ENCODE data around the gene ZFHX3. TPM values are rescaled to one million over a fixed set of nuclear protein-coding genes. Genes with fewer than 3 reads are reported as not detected.

ZFHX3 gene
- total and polyA plus RNA-seq, 2 of the 8 experiments (the other 6 are each of a cell fraction or from before 2014, with no cell fraction given): 0.08 to 0.99 TPM

DNA sequence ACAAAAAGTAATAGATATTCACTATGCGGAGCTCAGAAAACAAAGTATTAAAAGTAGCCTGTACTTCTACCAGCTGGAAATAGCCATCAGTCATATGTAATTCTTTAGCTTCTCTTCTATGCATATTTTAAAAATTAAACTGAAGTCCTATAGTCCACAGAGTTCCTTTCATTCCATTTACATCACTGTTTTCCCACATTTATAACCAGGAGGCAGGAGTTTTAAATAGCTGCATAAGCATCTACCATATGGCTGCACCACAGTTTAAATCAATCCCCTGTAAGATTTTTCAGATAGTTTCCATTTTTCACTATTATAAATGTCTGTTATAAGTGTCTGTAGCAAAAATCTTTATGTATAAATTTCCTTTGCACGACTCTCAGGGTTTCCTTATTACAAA lies 45.1 kb downstream of the ZFHX3 start:
- no peak overlapping the region for H2BK12ac ChIP-seq (ENCODE audit: low read depth, low read length)
- H3K36me3 ChIP-seq (ENCODE audit: control insufficient read depth in 2 of 4, insufficient read depth in 4 of 4, low read length in 3 of 4): no peaks in the 10 kb centered on the region; a peak in 1 of 8 replicates
- H3K56ac ChIP-seq (replicated peaks; ENCODE audit: insufficient read length, low read depth, low read length): no peak overlapping the region
- H3K79me2 ChIP-seq (ENCODE audit: control insufficient read depth in 1 of 2, insufficient read depth in 2 of 2, low read length in 2 of 2): no peaks in the 10 kb centered on the region
- peaks cover 0 to 3% (median 0%) of the 10 kb centered on the region in 4 experiments; a peak in 1 of 7 replicates for H3K4me1 ChIP-seq (replicated peaks in 1 of 4; ENCODE audit: control insufficient read depth in 3 of 4, insufficient read depth in 4 of 4, low read length in 3 of 4)
- H3K27ac ChIP-seq (ENCODE audit: low read depth, low read length): no peak overlapping the region
- no peak overlapping the region for H2AFZ ChIP-seq (ENCODE audit: low read length)
- H3K4ac ChIP-seq (replicated peaks; ENCODE audit: insufficient read length, low read depth, low read length): no peak overlapping the region
- DNase-seq (ENCODE audit: low read depth in 1 of 2, low spot score in 2 of 2): no peak
- H3K4me3 ChIP-seq (ENCODE audit: extremely low read depth in 1 of 4, insufficient read depth in 2 of 4, low read depth in 3 of 4, low read length in 4 of 4): no peak overlapping the region
- no peak overlapping the region for H4K91ac ChIP-seq (replicated peaks; ENCODE audit: insufficient read length, low read length)
- no peak overlapping the region for H2AK5ac ChIP-seq (ENCODE audit: low read depth, low read length)
- no peaks in the 10 kb centered on the region for H4K20me1 ChIP-seq (replicated peaks in 1 of 2; ENCODE audit: control insufficient read depth in 1 of 2, insufficient read depth in 2 of 2, low read length in 2 of 2)
- ChIA-PET CTCF (ENCODE audit: partially characterized antibody) (interaction anchor here (0.6 to 2.2 kb wide), 6 partner anchors 8 to 331 kb away, joined by 3 to 26 read pairs (median 3); no protein-coding TSS in a partner anchor), POLR2A (ENCODE audit: partially characterized antibody) (no interaction called here)
- no peak overlapping the region for H2BK120ac ChIP-seq (replicated peaks; ENCODE audit: low read depth, low read length)
- H3K23me2 ChIP-seq (ENCODE audit: low read depth, low read length): 0 out of 2 replicates have a peak, but pooled peaks cover 1% of the 10 kb centered on the region
- H3K9me3 ChIP-seq (ENCODE audit: insufficient read depth in 2 of 2, low read depth in 1 of 2, low read length in 1 of 2): peaks cover 0 to 3% of the 10 kb centered on the region in 2 experiments; a peak in 2 of 4 replicates
- no peak overlapping the region for H3K14ac ChIP-seq (ENCODE audit: insufficient read length)
- TF ChIP-seq BRCA1 (IDR thresholded peaks at IDR 0.05; ENCODE audit: low read depth, low read length): no peak
- TF ChIP-seq CHD2 (IDR thresholded peaks at IDR 0.05; ENCODE audit: low read length): no peak
- no peak overlapping the region for H2BK20ac ChIP-seq (ENCODE audit: low read length)
- no peaks in the 10 kb centered on the region; the same call in 1 of the 2 replicates for H3K79me1 ChIP-seq (ENCODE audit: low read depth, low read length)
- no peak overlapping the region for H3K4me2 ChIP-seq (ENCODE audit: insufficient read depth in 1 of 2, low read depth in 2 of 2, low read length in 2 of 2)
- H4K5ac ChIP-seq (ENCODE audit: insufficient read length, low read depth, low read length): no peak overlapping the region
- H2BK15ac ChIP-seq (ENCODE audit: low read length): no peak overlapping the region
- 87% methylated on average over 2 of the region's 2 CpGs; no CpG with 5 or more reads in 1 of the 2 experiments for WGBS, 2 experiments (ENCODE audit: extremely low coverage in 1 of 2, insufficient coverage in 1 of 2, insufficient read length in 1 of 2, insufficient replicate concordance in 2 of 2, low coverage in 1 of 2, low lambda C conversion rate in 2 of 2, missing lambda C conversion rate in 1 of 2)
- H3K9ac ChIP-seq (replicated peaks in 1 of 4; ENCODE audit: extremely low read depth in 1 of 4, low read depth in 3 of 4, low read length in 3 of 4): no peak overlapping the region
- no peak overlapping the region for H2BK5ac ChIP-seq (ENCODE audit: low read depth, low read length)
- H3K18ac ChIP-seq (ENCODE audit: extremely low read depth, low read length): no peak overlapping the region
- H3K23ac ChIP-seq (ENCODE audit: insufficient read length): no peak overlapping the region
- no peak for FAIRE-seq
- no peaks in the 10 kb centered on the region for H3K27me3 ChIP-seq (replicated peaks in 1 of 4; ENCODE audit: control insufficient read depth in 3 of 4, extremely low read depth in 1 of 4, insufficient read depth in 3 of 4, low read length in 3 of 4)
- no peak overlapping the region for H4K8ac ChIP-seq (ENCODE audit: extremely low read depth, insufficient read depth, low read length)
